DND-41 (cell line): ENCODE results near the gene PLXNA4.

Experiments
- ATAC-seq: fragments of 200-7000 bp; cut with Tn5 transposase; 3 replicates; pipeline ENCODE4 v1.9.1; 2021; ENCODE audit warnings: low read depth; ENCODE audit not compliant: insufficient read depth
- DNase-seq: peaks from one replicate; pipeline ENCODE4 v3.0.0-alpha.2; 2020
- H2AFZ ChIP-seq: 2 replicates; pipeline ENCODE4 v1.6.0; 2012; ENCODE audit warnings: low read depth, low read length
- H3K27ac ChIP-seq: 2 replicates; pipeline ENCODE4 v1.5.1; 2012; ENCODE audit warnings: low read length, inconsistent platforms
- H3K27me3 ChIP-seq: fragments of 200-600 bp; sonication (generic); 2 replicates; pipeline ENCODE4 v1.6.0; 2012; ENCODE audit warnings: low read length, mild to moderate bottlenecking, inconsistent platforms; ENCODE audit not compliant: insufficient read depth, poor library complexity
- H3K36me3 ChIP-seq: 2 replicates; pipeline ENCODE4 v1.5.1; 2012; ENCODE audit warnings: low read length, inconsistent platforms; ENCODE audit not compliant: insufficient read depth
- H3K4me1 ChIP-seq: 2 replicates; pipeline ENCODE4 v1.5.1; 2012; ENCODE audit warnings: mild to moderate bottlenecking, low read length; ENCODE audit not compliant: insufficient read depth
- H3K4me2 ChIP-seq: 2 replicates; pipeline ENCODE4 v1.6.0; 2012; ENCODE audit warnings: mild to moderate bottlenecking, moderate library complexity, low read length, inconsistent platforms; ENCODE audit not compliant: insufficient read depth
- H3K4me3 ChIP-seq, 2 experiments: fragments of 200-600 bp in 1 of 2; shearing (Covaris generic) in 1 of 2; 2 replicates each; pipeline ENCODE4 v1.5.1; 2012 to 2016; ENCODE audit warnings: inconsistent platforms in 2 of 2, low read length in 2 of 2, mild to moderate bottlenecking in 2 of 2, low read depth in 1 of 2, moderate library complexity in 1 of 2
- H3K79me2 ChIP-seq: 2 replicates; pipeline ENCODE4 v1.6.0; 2012; ENCODE audit warnings: low read length, inconsistent platforms; ENCODE audit not compliant: insufficient read depth
- H3K9ac ChIP-seq: 2 replicates; pipeline ENCODE4 v1.6.0; 2012; ENCODE audit warnings: low read depth, mild to moderate bottlenecking, inconsistent platforms, low read length, moderate library complexity
- H3K9me3 ChIP-seq: 2 replicates; pipeline ENCODE4 v1.5.1; 2012; ENCODE audit warnings: low read length, moderate library complexity, mild to moderate bottlenecking, inconsistent platforms; ENCODE audit not compliant: insufficient read depth, severe bottlenecking
- H4K20me1 ChIP-seq: 2 replicates; pipeline ENCODE4 v1.6.0; 2012; ENCODE audit warnings: low read length; ENCODE audit not compliant: insufficient read depth
- EZH2 ChIP-seq: IDR thresholded peaks from 3 replicates; pipeline ENCODE4 v1.6.1; 2012; ENCODE audit warnings: borderline replicate concordance, low read depth, mild to moderate bottlenecking, moderate library complexity, low read length, inconsistent platforms; ENCODE audit not compliant: severe bottlenecking
- TF ChIP-seq, protein P1 (sequence below): IDR thresholded peaks from 2 replicates; pipeline ENCODE4 v1.5.1; 2012; ENCODE audit warnings: borderline replicate concordance, low read length, moderate library complexity, mild to moderate bottlenecking; ENCODE audit not compliant: poor library complexity, severe bottlenecking; ENCODE audit errors: extremely low read depth

PLXNA4 gene

DNA sequence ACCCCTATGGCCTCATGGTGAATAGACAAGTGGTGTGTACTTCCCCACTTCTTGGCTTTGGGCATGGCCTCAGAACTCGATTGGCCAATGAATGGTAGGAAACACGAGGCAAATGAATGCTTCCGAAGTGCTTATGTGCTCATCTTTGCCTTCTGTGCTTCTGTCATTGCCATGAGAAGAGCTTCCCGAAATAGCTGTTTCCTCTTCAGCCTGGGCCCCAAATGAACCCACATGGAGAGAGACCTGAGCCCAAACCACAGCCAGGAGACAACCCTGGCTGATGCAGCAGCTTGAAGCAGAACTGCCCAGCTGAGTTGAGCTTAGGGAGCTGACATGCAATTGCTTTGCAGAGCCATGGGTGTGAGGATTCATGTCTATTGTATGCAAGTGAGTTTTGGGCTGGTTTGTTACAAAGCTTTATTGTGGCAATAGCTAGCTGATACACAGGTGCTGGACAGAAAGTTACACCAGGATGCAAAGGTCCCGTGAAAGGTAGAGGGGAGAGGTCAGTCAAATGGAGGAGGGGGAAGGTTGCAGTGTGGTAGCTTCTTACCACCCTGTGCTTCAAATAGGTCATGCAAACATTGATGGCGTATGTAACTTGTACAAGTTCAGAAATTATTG, 328.2 kb downstream of the PLXNA4 start:
- TF ChIP-seq EZH2 = no peak
- TF ChIP-seq, protein P1, sequence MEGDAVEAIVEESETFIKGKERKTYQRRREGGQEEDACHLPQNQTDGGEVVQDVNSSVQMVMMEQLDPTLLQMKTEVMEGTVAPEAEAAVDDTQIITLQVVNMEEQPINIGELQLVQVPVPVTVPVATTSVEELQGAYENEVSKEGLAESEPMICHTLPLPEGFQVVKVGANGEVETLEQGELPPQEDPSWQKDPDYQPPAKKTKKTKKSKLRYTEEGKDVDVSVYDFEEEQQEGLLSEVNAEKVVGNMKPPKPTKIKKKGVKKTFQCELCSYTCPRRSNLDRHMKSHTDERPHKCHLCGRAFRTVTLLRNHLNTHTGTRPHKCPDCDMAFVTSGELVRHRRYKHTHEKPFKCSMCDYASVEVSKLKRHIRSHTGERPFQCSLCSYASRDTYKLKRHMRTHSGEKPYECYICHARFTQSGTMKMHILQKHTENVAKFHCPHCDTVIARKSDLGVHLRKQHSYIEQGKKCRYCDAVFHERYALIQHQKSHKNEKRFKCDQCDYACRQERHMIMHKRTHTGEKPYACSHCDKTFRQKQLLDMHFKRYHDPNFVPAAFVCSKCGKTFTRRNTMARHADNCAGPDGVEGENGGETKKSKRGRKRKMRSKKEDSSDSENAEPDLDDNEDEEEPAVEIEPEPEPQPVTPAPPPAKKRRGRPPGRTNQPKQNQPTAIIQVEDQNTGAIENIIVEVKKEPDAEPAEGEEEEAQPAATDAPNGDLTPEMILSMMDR = no peak
- Histone ChIP-seq H4K20me1 (no peaks in the 10 kb centered on the region), H3K9ac (no peak overlapping the region), H3K9me3 (no peaks in the 10 kb centered on the region), H3K4me3 (no peak overlapping the region), H3K36me3 (no peaks in the 10 kb centered on the region), H3K79me2 (no peaks in the 10 kb centered on the region), H3K4me2 (no peak overlapping the region), H3K27me3 (peaks cover 8% of the 10 kb centered on the region), H2AFZ (no peak overlapping the region), H3K4me1 (no peaks in the 10 kb centered on the region), H3K27ac (no peak overlapping the region)
- ATAC-seq = no peak
- DNase-seq = no peak

DNA sequence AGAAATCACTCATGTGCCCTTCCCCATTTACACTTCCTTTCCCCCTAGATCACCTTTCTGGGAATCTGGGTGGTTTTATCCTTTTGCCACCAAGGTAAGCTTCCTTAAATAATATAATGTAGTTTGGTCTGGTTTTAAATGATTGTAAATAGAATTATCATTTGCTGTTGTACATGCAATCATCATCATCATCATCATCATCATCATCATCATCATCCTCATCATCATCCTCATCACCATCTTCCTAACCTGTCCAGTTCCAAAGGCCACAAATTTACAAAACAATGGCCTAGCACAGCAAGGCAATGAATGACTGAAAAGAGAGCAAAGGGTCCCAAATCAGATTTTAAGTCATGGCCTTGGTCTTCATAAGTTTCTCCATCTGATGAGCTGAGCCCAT, 329.7 kb downstream of the PLXNA4 start:
- ATAC-seq = no peak
- Histone ChIP-seq H4K20me1 (no peaks in the 10 kb centered on the region), H3K27me3 (peaks cover 8% of the 10 kb centered on the region), H3K9ac (no peak overlapping the region), H3K27ac (no peak overlapping the region), H3K9me3 (no peaks in the 10 kb centered on the region), H2AFZ (no peak overlapping the region), H3K4me3 (no peak overlapping the region), H3K36me3 (no peaks in the 10 kb centered on the region), H3K4me2 (no peak overlapping the region), H3K79me2 (no peaks in the 10 kb centered on the region), H3K4me1 (no peaks in the 10 kb centered on the region)
- TF ChIP-seq, protein P1 = no peak
- TF ChIP-seq EZH2 = no peak
- no peak for DNase-seq

DNA sequence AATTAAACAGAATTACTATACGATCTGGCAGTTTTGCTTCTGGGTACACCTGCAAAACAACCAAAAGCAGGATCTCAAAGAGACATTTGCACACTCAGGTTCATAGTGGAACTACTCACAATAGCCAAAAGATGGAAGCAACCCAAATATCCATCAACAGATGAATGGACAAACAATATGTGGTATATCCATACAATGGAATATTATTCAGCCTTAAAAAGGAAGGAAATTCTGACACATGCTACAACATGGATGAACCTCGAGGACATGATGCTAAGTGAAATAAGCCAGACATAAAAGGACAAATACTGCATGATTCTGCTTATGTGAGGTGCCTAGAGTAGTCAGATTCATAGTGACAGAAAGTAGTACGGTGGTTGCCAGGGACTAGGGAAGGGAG, 330.7 kb downstream of the PLXNA4 start:
- no peaks in the 10 kb centered on the region for H3K79me2 ChIP-seq
- ATAC-seq (no peak), DNase-seq (no peak)
- no peak overlapping the region for H3K4me3 ChIP-seq
- H4K20me1 ChIP-seq = no peaks in the 10 kb centered on the region
- H3K27ac ChIP-seq = no peak overlapping the region
- no peaks in the 10 kb centered on the region for H3K4me1 ChIP-seq
- TF ChIP-seq, protein P1 = no peak
- no peak for TF ChIP-seq EZH2
- H3K9ac ChIP-seq = no peak overlapping the region
- H3K27me3 ChIP-seq = peaks cover 8% of the 10 kb centered on the region
- H3K36me3 ChIP-seq = no peaks in the 10 kb centered on the region
- no peak overlapping the region for H2AFZ ChIP-seq
- no peaks in the 10 kb centered on the region for H3K9me3 ChIP-seq
- no peak overlapping the region for H3K4me2 ChIP-seq
